Natural killer cell (primary cell): ENCODE measurements around the gene RCC1. TPM values are rescaled to one million over a fixed set of nuclear protein-coding genes. Genes with fewer than 3 reads are reported as not detected.

Experiments
- ATAC-seq, 3 donors: fragments of 150-1000 bp in 2 of 3; fragments of 200-7000 bp in 1 of 3; cut with Tn5 transposase; 1 replicate in 1 of 3; 2 replicates in 2 of 3; pipeline ENCODE4 v1.10.0; 2021; ENCODE audit warnings: mild to moderate bottlenecking in 2 of 3, moderate library complexity in 2 of 3
- DNase-seq, 2 donors: peaks; one replicate each; pipeline versions ENCODE4 v3.0.0 to v3.0.0-alpha.2; 2013 to 2021; ENCODE audit warnings: mixed read lengths in 1 of 2
- H3K27ac ChIP-seq: one replicate; pipeline ENCODE4 v1.5.1; 2013; ENCODE audit warnings: mild to moderate bottlenecking, low read length
- H3K27me3 ChIP-seq: one replicate; pipeline ENCODE4 v1.6.1; 2013; ENCODE audit warnings: low read length; ENCODE audit not compliant: control insufficient read depth, insufficient read depth
- H3K36me3 ChIP-seq: one replicate; pipeline ENCODE4 v1.6.1; 2013; ENCODE audit warnings: low read length; ENCODE audit not compliant: control insufficient read depth, insufficient read depth
- H3K4me1 ChIP-seq: one replicate; pipeline ENCODE4 v1.6.1; 2013; ENCODE audit warnings: low read length; ENCODE audit not compliant: control insufficient read depth, insufficient read depth
- H3K4me3 ChIP-seq: one replicate; pipeline ENCODE4 v1.5.1; 2013; ENCODE audit warnings: low read length
- H3K9me3 ChIP-seq: one replicate; pipeline ENCODE4 v1.6.1; 2013; ENCODE audit warnings: low read length; ENCODE audit not compliant: control insufficient read depth, insufficient read depth
- H3K27ac Mint-ChIP-seq, 2 donors: one replicate each; pipeline ENCODE4 v1.8.0; 2022; ENCODE audit warnings: mild to moderate bottlenecking in 2 of 2, mixed read lengths in 2 of 2, moderate library complexity in 1 of 2
- H3K27me3 Mint-ChIP-seq, 2 donors: one replicate each; pipeline ENCODE4 v1.8.0; 2022; ENCODE audit warnings: low read depth in 2 of 2, mixed read lengths in 2 of 2
- H3K36me3 Mint-ChIP-seq: one replicate; pipeline ENCODE4 v1.8.0; 2022; ENCODE audit warnings: mixed read lengths
- H3K4me1 Mint-ChIP-seq, 2 donors: one replicate each; pipeline ENCODE4 v1.8.0; 2022; ENCODE audit warnings: mixed read lengths in 2 of 2
- H3K4me3 Mint-ChIP-seq: one replicate; pipeline ENCODE4 v1.8.0; 2022; ENCODE audit warnings: mild to moderate bottlenecking, moderate library complexity, mixed read lengths
- H3K9me3 Mint-ChIP-seq, 2 donors: one replicate each; pipeline ENCODE4 v1.8.0; 2022; ENCODE audit warnings: mixed read lengths in 2 of 2
- WGBS: methylation state at CpG from one replicate; pipeline ENCODE4 v1.1.7; 2013; ENCODE audit warnings: missing lambda C conversion rate; ENCODE audit not compliant: insufficient coverage; 5-methylcytosine and 5-hydroxymethylcytosine counted together
- intact Hi-C: fragments of 100-400 bp; cut with micrococcal nuclease; formaldehyde crosslinking; loops from one replicate; pipeline ENCODE4 v1.14.2; 2022
- total RNA-seq, 4 donors: library from RNA; stranded (reverse); fragments of 120-200 nt in 1 of 4; gene quantifications; one replicate each; pipeline versions ENCODE4 v1.2.3 to v1.2.4, GENCODE V29; 2013 to 2022
- TF ChIP-seq, protein P1 (sequence below): fragments of 200-600 bp; IDR thresholded peaks from one replicate; pipeline ENCODE4 v1.8.0; 2022; ENCODE audit warnings: antibody characterized with exemption

The RCC1 gene
- total RNA-seq, 3 donors from 2014 or later (not counting 1 experiment from before 2014, with no cell fraction given): 15.9 to 23.7 (median 19.2) TPM

DNA sequence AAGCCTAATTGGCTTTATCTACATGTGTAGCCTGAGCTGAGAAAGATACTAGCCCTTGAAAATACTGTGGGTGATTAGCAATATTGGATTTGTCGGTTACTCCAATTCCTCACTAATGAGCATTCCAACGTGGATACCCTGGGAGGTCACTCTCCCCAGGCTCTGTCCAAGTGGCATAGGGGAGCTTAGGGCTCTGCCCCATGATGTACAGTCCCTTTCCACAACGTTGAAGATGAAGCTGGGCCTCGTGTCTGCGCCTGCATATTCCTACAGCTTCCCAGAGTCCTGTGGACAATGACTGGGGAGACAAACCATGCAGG, 2.6 kb downstream of the RCC1 start:
- ATAC-seq (no peak), DNase-seq (no peak)
- no peaks in the 10 kb centered on the region for H3K27me3 ChIP-seq
- H3K36me3 ChIP-seq: peaks cover 46% of the 10 kb centered on the region
- H3K27me3 Mint-ChIP-seq: no peaks in the 10 kb centered on the region
- no peak overlapping the region for H3K4me3 ChIP-seq
- no peak overlapping the region for H3K27ac ChIP-seq
- no peaks in the 10 kb centered on the region for H3K9me3 Mint-ChIP-seq
- intact Hi-C loops: loop anchor here (5.0 kb wide), 4 partner anchors 134 to 421 kb away; partner anchors contain the start of genes EYA3 and TAF12
- TF ChIP-seq, protein P1, sequence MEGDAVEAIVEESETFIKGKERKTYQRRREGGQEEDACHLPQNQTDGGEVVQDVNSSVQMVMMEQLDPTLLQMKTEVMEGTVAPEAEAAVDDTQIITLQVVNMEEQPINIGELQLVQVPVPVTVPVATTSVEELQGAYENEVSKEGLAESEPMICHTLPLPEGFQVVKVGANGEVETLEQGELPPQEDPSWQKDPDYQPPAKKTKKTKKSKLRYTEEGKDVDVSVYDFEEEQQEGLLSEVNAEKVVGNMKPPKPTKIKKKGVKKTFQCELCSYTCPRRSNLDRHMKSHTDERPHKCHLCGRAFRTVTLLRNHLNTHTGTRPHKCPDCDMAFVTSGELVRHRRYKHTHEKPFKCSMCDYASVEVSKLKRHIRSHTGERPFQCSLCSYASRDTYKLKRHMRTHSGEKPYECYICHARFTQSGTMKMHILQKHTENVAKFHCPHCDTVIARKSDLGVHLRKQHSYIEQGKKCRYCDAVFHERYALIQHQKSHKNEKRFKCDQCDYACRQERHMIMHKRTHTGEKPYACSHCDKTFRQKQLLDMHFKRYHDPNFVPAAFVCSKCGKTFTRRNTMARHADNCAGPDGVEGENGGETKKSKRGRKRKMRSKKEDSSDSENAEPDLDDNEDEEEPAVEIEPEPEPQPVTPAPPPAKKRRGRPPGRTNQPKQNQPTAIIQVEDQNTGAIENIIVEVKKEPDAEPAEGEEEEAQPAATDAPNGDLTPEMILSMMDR: no peak
- H3K4me1 ChIP-seq: peaks cover 61% of the 10 kb centered on the region
- no peaks in the 10 kb centered on the region for H3K36me3 Mint-ChIP-seq
- peaks cover 63 to 65% of the 10 kb centered on the region in 2 donors for H3K4me1 Mint-ChIP-seq
- peak overlapping the region; percentile 97 to 99 for H3K27ac Mint-ChIP-seq
- no peaks in the 10 kb centered on the region for H3K9me3 ChIP-seq
- WGBS: 37% methylated on average over 5 of the region's 5 CpGs
- peak overlapping the region; percentile 99 for H3K4me3 Mint-ChIP-seq

DNA sequence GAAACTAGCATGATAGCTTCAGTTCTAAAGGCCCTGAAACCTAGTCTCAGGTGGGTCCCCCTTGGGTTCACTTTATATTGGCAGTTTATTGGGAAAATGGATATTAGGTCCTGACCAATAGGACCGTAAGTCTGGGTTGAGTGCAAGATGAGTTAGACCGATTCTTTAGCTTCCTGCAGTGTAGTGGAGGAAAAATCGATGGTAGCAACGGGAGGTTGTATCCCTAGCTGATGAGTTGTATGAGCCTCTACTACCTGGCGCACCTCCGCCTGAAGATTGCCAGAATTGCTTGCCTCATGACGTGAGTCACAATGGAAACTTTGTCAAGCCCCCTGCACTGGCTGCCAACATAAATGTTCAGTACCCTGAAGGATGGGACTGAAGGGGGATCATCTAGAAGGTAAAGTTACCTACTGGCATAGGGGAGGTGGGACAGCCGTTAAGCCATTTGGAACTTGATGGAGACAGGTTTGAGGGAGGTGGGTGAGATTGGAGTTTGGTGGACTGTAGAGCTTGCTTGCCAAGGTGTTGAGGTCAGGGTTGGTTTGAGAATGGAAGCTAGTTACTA, 3.9 kb downstream of the RCC1 start:
- Histone ChIP-seq H3K4me3 (no peak overlapping the region), H3K27me3 (no peaks in the 10 kb centered on the region), H3K36me3 (peaks cover 55% of the 10 kb centered on the region), H3K9me3 (no peaks in the 10 kb centered on the region), H3K27ac (peak overlapping the region; percentile 30), H3K4me1 (peaks cover 64% of the 10 kb centered on the region)
- ATAC-seq: no peak
- Mint-ChIP-seq H3K27me3 (no peaks in the 10 kb centered on the region), H3K4me1 (peaks cover 63 to 65% of the 10 kb centered on the region in 2 donors), H3K27ac (peak overlapping the region; percentile 97 to 99), H3K4me3 (peak overlapping the region; percentile 52), H3K9me3 (no peaks in the 10 kb centered on the region), H3K36me3 (no peaks in the 10 kb centered on the region)
- TF ChIP-seq, protein P1: no peak
- 67% methylated on average over 8 of the region's 8 CpGs for WGBS
- DNase-seq: peak in 1 of 2 donors; percentile 36
- intact Hi-C loops: loop anchor here (5.0 kb wide), 4 partner anchors 133 to 422 kb away; partner anchors contain the start of genes EYA3 and TAF12

DNA sequence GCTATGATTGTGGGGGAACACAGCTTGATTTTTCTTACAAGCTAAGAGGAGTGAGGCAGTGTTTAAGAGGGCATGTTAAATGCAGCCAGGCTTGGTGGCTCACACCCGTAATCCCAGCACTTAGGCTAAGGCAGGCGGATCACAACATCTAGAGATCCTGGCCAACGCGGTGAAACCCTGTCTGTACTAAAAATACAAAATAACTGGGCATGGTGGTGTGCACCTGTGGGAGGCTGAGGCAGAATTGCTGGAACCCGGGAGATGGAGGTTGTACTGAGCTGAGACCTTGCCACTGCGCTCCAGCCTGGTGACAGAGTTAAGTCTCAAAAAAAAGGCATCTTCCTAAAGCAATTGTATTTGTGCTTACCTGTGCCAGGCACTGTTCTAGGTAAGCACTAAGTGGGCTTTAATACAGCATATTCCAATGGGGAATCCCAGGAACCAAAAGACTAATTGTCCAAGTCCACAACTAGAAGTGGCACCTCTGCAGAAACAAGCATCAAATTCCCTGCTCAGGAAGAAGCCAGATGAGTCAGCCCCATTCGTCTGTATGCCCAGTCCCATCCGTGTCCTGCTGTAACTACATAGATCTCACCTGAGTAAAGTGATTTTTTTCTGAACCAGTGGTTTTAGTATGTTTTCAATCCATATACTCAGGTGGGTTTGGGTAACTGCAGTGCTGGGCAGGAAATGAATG, 4.6 kb downstream of the RCC1 start:
- ATAC-seq (no peak), DNase-seq (peak in 1 of 2 donors; percentile 51)
- TF ChIP-seq, protein P1: no peak
- no peaks in the 10 kb centered on the region for H3K27me3 Mint-ChIP-seq
- peaks cover 59 to 63% of the 10 kb centered on the region in 2 donors for H3K4me1 Mint-ChIP-seq
- intact Hi-C loops: no loop called here
- Histone ChIP-seq H3K4me3 (no peak overlapping the region), H3K36me3 (peaks cover 57% of the 10 kb centered on the region), H3K27me3 (no peaks in the 10 kb centered on the region), H3K27ac (no peak overlapping the region), H3K4me1 (peaks cover 61% of the 10 kb centered on the region), H3K9me3 (no peaks in the 10 kb centered on the region)
- H3K36me3 Mint-ChIP-seq: no peaks in the 10 kb centered on the region
- H3K27ac Mint-ChIP-seq: peak overlapping the region; percentile 97 to 99
- H3K4me3 Mint-ChIP-seq: peak overlapping the region; percentile 25
- WGBS: 58% methylated on average over 8 of the region's 8 CpGs
- no peaks in the 10 kb centered on the region for H3K9me3 Mint-ChIP-seq
